Trophoblast cell (in vitro differentiated cells and primary cell): ENCODE data around the gene CIC.

Source experiments
- DNase-seq, 2 donors: peaks; one replicate each; pipeline ENCODE4 v3.0.0-alpha.2; 2016
- H2AFZ ChIP-seq: 2 replicates; pipeline ENCODE4 v1.6.1; 2013; ENCODE audit warnings: low read length, moderate library complexity, mild to moderate bottlenecking; ENCODE audit not compliant: insufficient read depth, poor library complexity
- H2AK5ac ChIP-seq: 2 replicates; pipeline ENCODE4 v1.6.1; 2013; ENCODE audit warnings: mild to moderate bottlenecking, low read length
- H2BK120ac ChIP-seq: 2 replicates; pipeline ENCODE4 v1.6.1; 2013; ENCODE audit warnings: low read length, mild to moderate bottlenecking, moderate library complexity; ENCODE audit not compliant: insufficient read depth, poor library complexity
- H2BK12ac ChIP-seq: 2 replicates; pipeline ENCODE4 v1.6.1; 2013; ENCODE audit warnings: mild to moderate bottlenecking, low read length, moderate library complexity
- H2BK5ac ChIP-seq: 2 replicates; pipeline ENCODE4 v1.6.1; 2013; ENCODE audit warnings: low read length, low read depth, moderate library complexity, mild to moderate bottlenecking; ENCODE audit not compliant: poor library complexity
- H3K14ac ChIP-seq: 2 replicates; pipeline ENCODE4 v1.6.1; 2013; ENCODE audit warnings: mild to moderate bottlenecking, low read length
- H3K18ac ChIP-seq: 2 replicates; pipeline ENCODE4 v1.6.1; 2013; ENCODE audit warnings: mild to moderate bottlenecking, low read length
- H3K23ac ChIP-seq: 2 replicates; pipeline ENCODE4 v1.6.1; 2013; ENCODE audit warnings: low read length
- H3K27ac ChIP-seq: 2 replicates; pipeline ENCODE4 v1.5.1; 2013; ENCODE audit warnings: low read depth, mild to moderate bottlenecking, inconsistent platforms, low read length, moderate library complexity
- H3K27me3 ChIP-seq: 2 replicates; pipeline ENCODE4 v1.6.1; 2013; ENCODE audit warnings: inconsistent platforms, mild to moderate bottlenecking, low read length, moderate library complexity; ENCODE audit not compliant: insufficient read depth
- H3K36me3 ChIP-seq, 2 experiments: 1 replicate in 1 of 2; 2 replicates in 1 of 2; pipeline ENCODE4 v1.6.1; 2013; ENCODE audit warnings: low read length in 2 of 2, mild to moderate bottlenecking in 2 of 2, moderate library complexity in 1 of 2; ENCODE audit not compliant: insufficient read depth in 2 of 2, control insufficient read depth in 1 of 2
- H3K4ac ChIP-seq: 2 replicates; pipeline ENCODE4 v1.6.1; 2013; ENCODE audit warnings: low read depth, mild to moderate bottlenecking, low read length, moderate library complexity
- H3K4me1 ChIP-seq, 2 experiments: 1 replicate in 1 of 2; 2 replicates in 1 of 2; pipeline ENCODE4 v1.6.1; 2013; ENCODE audit warnings: low read length in 2 of 2, mild to moderate bottlenecking in 2 of 2, moderate library complexity in 1 of 2; ENCODE audit not compliant: insufficient read depth in 2 of 2, control insufficient read depth in 1 of 2
- H3K4me2 ChIP-seq: 2 replicates; pipeline ENCODE4 v1.6.1; 2013; ENCODE audit warnings: inconsistent platforms, mild to moderate bottlenecking, low read length, moderate library complexity
- H3K4me3 ChIP-seq: 2 replicates; pipeline ENCODE4 v1.5.1; 2013; ENCODE audit warnings: mild to moderate bottlenecking, low read depth, low read length, inconsistent platforms
- H3K79me1 ChIP-seq: one replicate; pipeline ENCODE4 v1.6.1; 2013; ENCODE audit warnings: low read length
- H3K79me2 ChIP-seq: 2 replicates; pipeline ENCODE4 v1.6.1; 2013; ENCODE audit warnings: low read length, mild to moderate bottlenecking; ENCODE audit not compliant: control insufficient read depth, insufficient read depth, poor library complexity
- H3K9ac ChIP-seq: 2 replicates; pipeline ENCODE4 v1.6.1; 2013; ENCODE audit warnings: mild to moderate bottlenecking, low read length
- H3K9me3 ChIP-seq: 2 replicates; pipeline ENCODE4 v1.6.1; 2013; ENCODE audit warnings: low read depth, mild to moderate bottlenecking, control low read depth, inconsistent platforms, low read length; ENCODE audit not compliant: insufficient read depth
- H4K12ac ChIP-seq: 2 replicates; pipeline ENCODE4 v1.6.1; 2013; ENCODE audit warnings: low read depth, mild to moderate bottlenecking, low read length, moderate library complexity
- H4K8ac ChIP-seq: 2 replicates; pipeline ENCODE4 v1.6.1; 2013; ENCODE audit warnings: low read depth, mild to moderate bottlenecking, low read length, moderate library complexity
- H4K91ac ChIP-seq: one replicate; pipeline ENCODE4 v1.6.1; 2013; ENCODE audit warnings: low read depth, mild to moderate bottlenecking, low read length, moderate library complexity
- WGBS: extraction: QIAGEN DNeasy Blood & Tissue Kit; methylation state at CpG from one replicate; pipeline ENCODE4 v1.1.7; 2013; ENCODE audit warnings: missing lambda C conversion rate; ENCODE audit not compliant: insufficient read length, insufficient coverage; ENCODE audit errors: extremely low coverage; 5-methylcytosine and 5-hydroxymethylcytosine counted together

The CIC gene

DNA sequence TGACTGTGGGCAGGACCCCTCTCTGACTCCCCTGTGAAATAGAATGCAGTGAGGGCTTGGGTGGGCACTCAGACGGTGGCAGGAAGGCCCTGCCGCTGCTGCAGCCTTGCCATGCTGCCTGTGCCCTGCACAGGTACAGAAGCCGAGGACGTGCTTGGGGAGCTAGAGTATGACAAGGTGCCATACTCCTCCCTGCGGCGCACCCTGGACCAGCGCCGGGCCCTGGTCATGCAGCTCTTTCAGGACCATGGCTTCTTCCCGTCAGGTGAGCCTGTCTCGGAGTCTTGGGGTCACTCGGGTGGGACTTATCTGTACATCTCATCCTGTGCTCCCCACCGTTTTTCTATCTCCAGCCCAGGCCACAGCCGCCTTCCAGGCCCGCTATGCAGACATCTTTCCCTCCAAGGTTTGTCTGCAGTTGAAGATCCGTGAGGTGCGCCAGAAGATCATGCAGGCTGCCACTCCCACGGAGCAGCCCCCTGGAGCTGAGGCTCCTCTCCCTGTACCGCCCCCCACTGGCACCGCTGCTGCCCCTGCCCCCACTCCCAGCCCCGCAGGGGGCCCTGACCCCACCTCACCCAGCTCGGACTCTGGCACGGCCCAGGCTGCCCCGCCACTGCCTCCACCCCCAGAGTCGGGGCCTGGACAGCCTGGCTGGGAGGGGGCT lies 25.6 kb downstream of the CIC start:
- H3K9ac ChIP-seq, result no peak overlapping the region
- H3K18ac ChIP-seq, result no peak overlapping the region
- no peak overlapping the region for H4K91ac ChIP-seq
- no peak overlapping the region for H3K23ac ChIP-seq
- WGBS, result no CpG with 5 or more reads among the region's 24 CpGs
- no peak overlapping the region for H2BK5ac ChIP-seq
- no peak overlapping the region for H4K8ac ChIP-seq
- no peaks in the 10 kb centered on the region for H3K27me3 ChIP-seq
- no peak overlapping the region for H3K4me3 ChIP-seq
- H3K36me3 ChIP-seq, result peaks cover 66 to 69% of the 10 kb centered on the region in 2 experiments
- no peak overlapping the region for H4K12ac ChIP-seq
- H3K79me1 ChIP-seq, result no peaks in the 10 kb centered on the region
- H3K9me3 ChIP-seq, result peaks cover 3% of the 10 kb centered on the region
- DNase-seq, result no peak
- H2AFZ ChIP-seq, result no peak overlapping the region
- H2BK120ac ChIP-seq, result no peak overlapping the region
- H2BK12ac ChIP-seq, result no peak overlapping the region
- no peak overlapping the region for H2AK5ac ChIP-seq
- no peaks in the 10 kb centered on the region for H3K4me1 ChIP-seq
- H3K4ac ChIP-seq, result no peak overlapping the region
- no peak overlapping the region for H3K4me2 ChIP-seq
- H3K79me2 ChIP-seq, result no peaks in the 10 kb centered on the region
- no peak overlapping the region for H3K27ac ChIP-seq
- no peak overlapping the region for H3K14ac ChIP-seq

DNA sequence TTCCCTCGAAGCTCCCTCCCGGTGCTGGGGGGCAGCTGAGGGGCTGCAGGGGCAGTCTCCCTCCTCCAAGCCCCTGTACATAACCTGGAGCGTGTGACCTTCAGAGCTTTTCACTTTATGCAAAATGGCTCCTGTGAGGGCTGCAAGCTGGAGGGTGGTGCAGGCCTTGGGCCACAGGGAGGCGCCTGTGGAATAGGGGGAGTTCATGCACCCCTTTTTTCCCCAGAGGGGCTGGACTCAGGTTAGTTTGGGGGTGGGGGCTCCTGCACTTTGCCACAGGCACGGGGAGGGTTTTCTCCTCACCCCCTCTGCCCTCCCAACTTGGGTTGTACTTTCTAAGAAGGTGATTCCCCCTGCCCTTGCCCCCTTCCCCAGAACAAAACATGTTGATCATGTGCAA lies 26.3 kb downstream of the CIC start:
- H2BK5ac ChIP-seq, result no peak overlapping the region
- H2BK12ac ChIP-seq, result no peak overlapping the region
- peaks cover 3% of the 10 kb centered on the region for H3K9me3 ChIP-seq
- no peak overlapping the region for H2AK5ac ChIP-seq
- H3K4ac ChIP-seq, result no peak overlapping the region
- H3K9ac ChIP-seq, result no peak overlapping the region
- H3K79me2 ChIP-seq, result no peaks in the 10 kb centered on the region
- WGBS, result no CpG with 5 or more reads among the region's 5 CpGs
- no peak overlapping the region for H2BK120ac ChIP-seq
- H3K18ac ChIP-seq, result no peak overlapping the region
- H3K27me3 ChIP-seq, result no peaks in the 10 kb centered on the region
- no peak overlapping the region for H3K14ac ChIP-seq
- H3K27ac ChIP-seq, result no peak overlapping the region
- no peak overlapping the region for H3K4me3 ChIP-seq
- H4K91ac ChIP-seq, result no peak overlapping the region
- no peak overlapping the region for H4K12ac ChIP-seq
- no peaks in the 10 kb centered on the region for H3K4me1 ChIP-seq
- no peak overlapping the region for H3K23ac ChIP-seq
- H2AFZ ChIP-seq, result no peak overlapping the region
- H3K36me3 ChIP-seq, result peaks cover 64 to 68% of the 10 kb centered on the region in 2 experiments
- DNase-seq, result no peak
- H3K4me2 ChIP-seq, result no peak overlapping the region
- H3K79me1 ChIP-seq, result no peaks in the 10 kb centered on the region
- no peak overlapping the region for H4K8ac ChIP-seq

DNA sequence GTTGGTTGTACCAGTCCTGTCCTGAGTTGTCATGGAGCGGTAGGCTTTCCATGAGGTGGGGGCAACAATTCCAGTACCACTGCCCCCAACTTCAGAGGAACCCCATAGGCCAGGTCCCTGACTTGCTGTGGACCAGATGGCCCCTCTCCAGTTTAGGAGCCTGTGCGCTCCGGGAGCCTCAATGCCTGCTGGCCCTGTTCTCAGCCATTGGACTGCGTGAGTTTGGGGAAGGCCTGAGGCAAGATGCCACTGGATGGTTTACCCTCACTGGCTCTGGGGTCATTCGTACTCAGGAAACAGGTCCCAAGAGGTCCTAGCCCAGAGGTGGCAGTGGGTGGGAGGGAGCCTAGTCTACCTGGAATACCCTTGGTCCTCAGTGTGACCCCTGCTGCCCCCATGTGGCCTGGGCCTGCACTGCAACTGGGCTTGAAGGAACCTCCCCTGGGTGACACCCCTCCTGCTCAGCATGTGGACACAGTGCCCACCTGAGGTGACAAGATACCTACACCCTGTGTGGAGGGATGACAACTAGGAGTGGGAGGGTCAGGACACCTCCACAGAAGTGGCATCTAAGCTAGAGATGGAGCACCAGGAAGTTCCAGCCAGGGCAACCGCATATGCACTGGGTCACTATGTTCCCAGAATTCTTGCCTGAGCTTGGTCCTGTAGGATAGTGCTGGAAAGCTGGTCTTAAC lies 26.9 kb downstream of the CIC start:
- Histone ChIP-seq H3K36me3 (peaks cover 58 to 61% of the 10 kb centered on the region in 2 experiments), H3K14ac (no peak overlapping the region), H3K79me2 (no peaks in the 10 kb centered on the region), H3K27ac (no peak overlapping the region), H2BK5ac (no peak overlapping the region), H3K4me3 (no peak overlapping the region), H3K18ac (no peak overlapping the region), H3K9ac (no peak overlapping the region), H4K12ac (no peak overlapping the region), H3K4me2 (no peak overlapping the region), H4K91ac (no peak overlapping the region), H3K23ac (no peak overlapping the region), H2AFZ (no peak overlapping the region), H2BK12ac (no peak overlapping the region), H2BK120ac (no peak overlapping the region), H3K4me1 (peaks cover 0 to under 1% of the 10 kb centered on the region in 2 experiments), H2AK5ac (no peak overlapping the region), H3K79me1 (no peaks in the 10 kb centered on the region), H3K9me3 (peaks cover 3% of the 10 kb centered on the region), H4K8ac (no peak overlapping the region), H3K4ac (no peak overlapping the region), H3K27me3 (no peaks in the 10 kb centered on the region)
- WGBS, result no CpG with 5 or more reads among the region's 6 CpGs
- peak; percentile 72 to 90 for DNase-seq

DNA sequence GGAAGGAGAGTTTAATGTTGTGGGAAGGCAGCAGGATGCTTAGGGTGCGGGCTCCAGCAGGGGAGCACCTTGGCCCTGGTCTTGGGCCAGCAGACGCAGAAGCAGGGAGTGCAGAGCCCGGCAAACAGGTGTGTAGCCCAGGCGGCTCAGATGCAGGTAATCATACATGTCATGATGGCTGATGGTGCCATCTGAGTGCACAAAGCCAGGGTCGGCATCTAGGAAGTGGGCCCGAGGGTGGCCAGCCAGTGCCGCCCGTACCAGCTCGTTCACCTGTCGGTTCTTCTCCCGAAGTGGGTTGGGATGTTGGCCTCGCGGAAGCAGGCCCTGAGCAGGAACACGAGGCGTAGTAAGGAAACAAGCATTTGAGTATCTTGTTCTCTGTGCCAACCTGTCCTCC lies 28.0 kb downstream of the CIC start:
- Histone ChIP-seq H3K14ac (no peak overlapping the region), H3K27me3 (no peaks in the 10 kb centered on the region), H3K79me1 (peaks cover under 1% of the 10 kb centered on the region), H2BK5ac (no peak overlapping the region), H2AK5ac (no peak overlapping the region), H4K8ac (no peak overlapping the region), H3K36me3 (peaks cover 47 to 51% of the 10 kb centered on the region in 2 experiments), H3K27ac (no peak overlapping the region), H4K91ac (no peak overlapping the region), H3K23ac (no peak overlapping the region), H2AFZ (no peak overlapping the region), H3K4me3 (no peak overlapping the region), H3K9me3 (peaks cover 3% of the 10 kb centered on the region), H3K79me2 (peaks cover under 1% of the 10 kb centered on the region), H3K4me1 (peaks cover 0 to 3% of the 10 kb centered on the region in 2 experiments), H4K12ac (no peak overlapping the region), H3K4me2 (no peak overlapping the region), H3K18ac (no peak overlapping the region), H2BK120ac (no peak overlapping the region), H3K4ac (no peak overlapping the region), H2BK12ac (no peak overlapping the region), H3K9ac (no peak overlapping the region)
- no peak for DNase-seq
- WGBS, result no CpG with 5 or more reads among the region's 15 CpGs
